HG03571 (cell line): ENCODE data around the gene DPF1.
"Not testable (repeated sequence)": the region's sequence is repeated elsewhere in the genome, so short reads cannot be mapped to it uniquely, and the experiment has no call there.

ENCODE experiments used
- ATAC-seq: cut with Tn5 transposase; IDR thresholded peaks from one replicate; pipeline ENCODE4 v1.9.1; 2021; ENCODE audit not compliant: unreplicated experiment

Gene DPF1

GRCh38 chr19:38224014-38224862, at the start of gene DPF1:
Gene DPF1, minus strand, starts transcription at chr19:38224222. Its CDS starts 80 bp downstream, at chr19:38224142.
- ATAC-seq = peak; percentile 69

GRCh38 chr19:38273499-38273898, 49.5 kb upstream of the DPF1 start:
- no peak for ATAC-seq

- no peak for ATAC-seq
Measured at GRCh38 chr19:38270587-38271167, 46.7 kb upstream of the DPF1 start.

GRCh38 chr19:38268539-38268938, 44.5 kb upstream of the DPF1 start:
- ATAC-seq = no peak

- no peak for ATAC-seq
Measured at GRCh38 chr19:38267761-38268483, 43.9 kb upstream of the DPF1 start.

GRCh38 chr19:38266981-38267597, 43.1 kb upstream of the DPF1 start:
- ATAC-seq = no peak

GRCh38 chr19:38265921-38266429, 42.0 kb upstream of the DPF1 start:
- ATAC-seq = no peak

- no peak for ATAC-seq
Measured at GRCh38 chr19:38265213-38265861, 41.3 kb upstream of the DPF1 start.

GRCh38 chr19:38264486-38265212, 40.6 kb upstream of the DPF1 start, which contains the start of gene SPINT2:
Gene SPINT2, plus strand, starts transcription at chr19:38264573. Its CDS starts 320 bp downstream, at chr19:38264893.
- no peak for ATAC-seq

GRCh38 chr19:38263689-38264485, 39.9 kb upstream of the DPF1 start:
- no peak for ATAC-seq

GRCh38 chr19:38262585-38263268, 38.7 kb upstream of the DPF1 start:
- no peak for ATAC-seq

GRCh38 chr19:38261942-38262341, 37.9 kb upstream of the DPF1 start:
- not testable (repeated sequence) for ATAC-seq

GRCh38 chr19:38255383-38256014, 31.5 kb upstream of the DPF1 start:
- ATAC-seq = no peak

- ATAC-seq = no peak
Measured at GRCh38 chr19:38253788-38254187, 29.8 kb upstream of the DPF1 start.

GRCh38 chr19:38252941-38253691, 29.1 kb upstream of the DPF1 start:
- no peak for ATAC-seq

- ATAC-seq = no peak
Measured at GRCh38 chr19:38252385-38252784, 28.4 kb upstream of the DPF1 start.

- ATAC-seq = no peak
Measured at GRCh38 chr19:38251564-38252051, 27.6 kb upstream of the DPF1 start.
